Measurements from ENCODE around the gene ENTPD5.
"Not testable (repeated sequence)": the region's sequence is repeated elsewhere in the genome, so short reads cannot be mapped to it uniquely, and the experiment has no call there.

ENTPD5 gene

DNA sequence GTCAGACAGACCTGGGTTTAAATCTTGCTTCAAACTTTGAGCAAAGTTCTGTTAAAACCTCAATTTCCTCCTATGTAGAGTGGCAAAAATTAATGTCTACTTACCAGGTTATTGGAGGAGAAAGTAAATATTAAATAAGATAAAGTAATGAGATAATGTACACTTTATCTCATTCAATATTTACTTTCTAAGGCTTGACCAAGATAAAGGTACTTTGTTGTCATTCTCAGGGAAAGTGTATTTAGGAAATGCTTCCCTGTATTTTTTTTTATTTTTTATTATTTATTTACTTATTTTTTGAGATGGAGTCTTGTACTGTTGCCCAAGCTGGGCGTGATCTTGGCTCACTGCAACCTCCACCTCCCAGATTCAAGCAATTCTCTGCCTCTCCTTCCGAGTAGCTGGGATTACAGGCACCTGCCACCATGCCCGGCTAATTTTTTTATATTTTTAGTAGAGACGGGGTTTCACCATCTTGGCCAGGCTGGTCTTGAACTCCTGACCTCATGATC is 73.9 kb downstream of the ENTPD5 start:
- no peak for DNase-seq (ENCODE audit: low read depth in 1 of 2, low spot score in 1 of 2)

DNA sequence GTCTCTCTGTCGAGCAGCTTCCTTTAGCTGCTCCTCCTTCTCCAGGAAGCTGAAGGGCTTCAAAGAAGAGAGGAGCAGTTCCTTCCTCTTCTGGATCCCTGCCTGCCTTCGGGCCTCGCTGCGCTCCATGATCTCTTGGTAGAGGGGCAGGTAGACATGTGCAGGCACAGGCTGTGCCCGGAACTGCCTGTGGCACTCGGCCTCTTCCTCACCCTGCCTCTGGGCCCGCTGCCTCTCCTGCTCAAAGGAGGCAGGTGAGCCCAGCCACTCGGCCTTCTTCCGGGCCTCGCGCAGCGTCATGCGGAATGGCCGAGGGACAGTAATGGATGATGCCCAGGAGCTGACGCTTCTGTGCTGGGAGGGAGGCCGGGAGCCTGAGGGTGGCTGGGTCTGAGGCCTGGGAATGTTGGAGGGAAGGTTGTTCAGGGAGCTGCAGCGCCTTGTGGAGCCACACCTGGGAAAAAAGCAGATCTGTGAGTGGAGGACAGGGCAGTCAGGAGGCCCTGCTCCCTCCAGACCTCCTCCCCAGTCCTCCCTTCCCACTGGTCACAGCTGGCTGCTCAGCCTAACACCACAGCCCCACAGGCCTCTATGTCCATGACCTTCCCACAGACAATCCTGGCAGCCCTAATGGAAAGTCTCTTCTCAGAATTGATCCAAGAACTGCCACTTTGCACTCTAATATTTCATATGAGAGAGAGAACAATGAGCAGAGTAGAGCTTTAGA is 74.5 kb downstream of the ENTPD5 start:
- no peak for DNase-seq (ENCODE audit: low read depth in 1 of 2, low spot score in 1 of 2)

DNA sequence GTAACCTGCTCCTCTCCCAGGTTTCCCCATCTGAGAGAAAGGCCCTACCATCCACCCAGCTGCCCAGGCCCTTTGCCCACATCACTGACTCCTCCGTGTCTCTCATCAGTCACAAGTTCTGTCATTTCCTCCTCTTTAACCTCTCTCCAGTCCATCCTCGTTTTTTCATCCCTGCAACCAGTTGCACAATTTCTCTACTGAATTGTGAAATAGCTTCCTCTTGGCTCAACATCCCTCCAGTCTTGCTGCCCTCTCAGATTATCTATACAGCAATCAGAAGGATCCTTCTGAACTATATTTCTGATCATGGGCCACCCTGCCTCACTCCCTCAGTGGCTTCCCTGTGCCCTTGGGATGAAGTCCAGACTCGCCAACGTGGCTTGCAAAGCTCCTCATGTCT is 76.0 kb downstream of the ENTPD5 start:
- no peak for DNase-seq (ENCODE audit: low read depth in 1 of 2, low spot score in 1 of 2)

DNA sequence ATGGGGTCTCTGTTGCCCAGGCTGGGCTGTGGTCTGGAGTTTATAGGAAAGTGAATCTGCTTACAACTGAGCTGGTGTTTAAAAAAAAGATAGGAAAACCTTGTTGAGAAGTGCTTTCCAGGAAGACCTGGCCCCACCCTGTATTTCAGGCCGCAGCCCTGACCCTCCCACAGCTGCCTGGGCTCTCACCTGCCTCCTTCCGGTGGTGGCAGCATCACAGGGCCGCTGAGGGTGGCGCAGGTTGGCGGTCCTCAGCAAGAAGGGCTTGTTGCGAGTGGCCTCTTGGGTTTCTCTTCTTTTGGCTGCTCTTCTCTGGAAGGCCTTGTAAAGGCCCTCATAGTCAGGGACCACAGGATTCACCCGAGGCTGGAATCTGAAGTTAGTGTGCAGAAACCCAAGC is 76.9 kb downstream of the ENTPD5 start:
- no peak for DNase-seq (ENCODE audit: low read depth in 1 of 2, low spot score in 1 of 2)

DNA sequence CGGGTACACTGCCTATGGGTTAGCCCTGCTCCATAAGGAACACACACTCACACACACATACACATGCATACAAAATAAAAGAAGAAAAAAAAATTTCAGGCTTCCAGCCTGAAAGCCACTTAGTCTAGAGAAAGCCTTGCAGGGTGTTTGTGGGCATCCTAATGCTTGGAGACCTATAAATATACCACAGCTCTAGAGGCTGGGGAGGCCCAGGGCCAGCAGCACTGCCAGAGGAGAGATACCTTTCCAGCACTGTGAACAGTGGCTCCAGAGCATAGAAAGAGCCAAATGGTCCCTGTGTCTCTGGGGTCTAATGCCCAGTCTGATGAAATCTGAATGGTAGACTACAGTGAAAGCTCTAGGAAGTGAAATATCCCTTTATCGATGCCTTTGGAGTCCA is 82.1 kb downstream of the ENTPD5 start:
- no peak for DNase-seq (ENCODE audit: low read depth in 1 of 2, low spot score in 1 of 2)

DNA sequence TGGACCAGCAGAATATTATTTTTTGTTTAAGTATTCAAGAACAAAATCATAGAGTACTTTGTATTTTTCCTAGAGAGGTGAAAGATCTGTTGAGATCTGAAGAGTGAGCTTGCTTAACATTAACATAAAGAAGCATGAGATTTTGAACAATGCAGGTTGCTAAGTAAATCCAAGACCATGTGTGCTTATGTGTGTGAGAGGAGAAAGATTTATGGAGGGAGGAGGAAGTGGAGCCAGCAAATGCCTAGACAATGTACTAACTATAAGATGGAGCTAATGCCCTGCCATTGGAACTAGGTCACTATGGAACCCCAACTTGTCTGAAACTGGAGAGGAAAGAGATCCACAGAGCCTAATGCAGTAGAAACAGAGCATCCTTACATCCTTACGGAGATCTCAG is 82.5 kb downstream of the ENTPD5 start:
- no peak for DNase-seq (ENCODE audit: low read depth in 1 of 2, low spot score in 1 of 2)

DNA sequence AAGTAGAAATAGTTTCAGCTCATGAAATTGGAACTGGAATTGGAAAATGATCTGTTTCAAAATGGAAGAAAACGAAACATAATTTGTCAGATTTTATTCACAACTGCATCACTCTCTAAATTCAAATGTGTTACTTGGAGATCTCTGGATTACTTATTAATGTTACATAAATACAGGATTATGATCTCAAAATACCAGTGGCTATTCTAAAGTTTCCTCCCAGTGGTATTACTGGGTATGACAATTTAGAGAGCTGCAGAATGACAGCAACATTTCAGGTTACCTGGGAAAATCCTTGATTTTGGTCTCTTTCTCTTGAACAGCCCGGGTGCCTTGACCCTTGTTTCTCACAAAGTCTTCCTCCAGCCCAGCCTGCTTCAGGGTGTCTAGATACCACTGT is 83.4 kb downstream of the ENTPD5 start:
- no peak for DNase-seq (ENCODE audit: low read depth in 1 of 2, low spot score in 1 of 2)

DNA sequence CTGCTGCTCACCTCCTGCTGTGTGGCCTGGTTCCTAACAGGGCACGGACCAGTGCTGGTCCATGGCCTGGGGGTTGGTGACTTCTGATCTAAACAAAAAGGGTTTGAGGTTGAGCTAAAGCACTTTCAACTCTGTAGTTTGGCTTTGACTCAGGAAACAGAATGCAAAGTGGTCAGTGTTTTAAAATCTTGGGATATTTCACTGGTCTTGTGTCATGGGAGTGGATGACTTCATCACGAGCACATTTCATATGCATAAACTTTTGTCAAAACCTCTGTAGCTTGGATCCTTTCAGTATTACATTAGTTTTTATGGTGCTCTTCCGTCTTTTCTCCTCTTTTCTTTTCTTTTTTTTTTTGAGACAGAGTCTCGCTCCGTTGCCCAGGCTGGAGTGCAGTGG is 94.8 kb downstream of the ENTPD5 start:
- no peak for DNase-seq (ENCODE audit: low read depth in 1 of 2, low spot score in 1 of 2)

DNA sequence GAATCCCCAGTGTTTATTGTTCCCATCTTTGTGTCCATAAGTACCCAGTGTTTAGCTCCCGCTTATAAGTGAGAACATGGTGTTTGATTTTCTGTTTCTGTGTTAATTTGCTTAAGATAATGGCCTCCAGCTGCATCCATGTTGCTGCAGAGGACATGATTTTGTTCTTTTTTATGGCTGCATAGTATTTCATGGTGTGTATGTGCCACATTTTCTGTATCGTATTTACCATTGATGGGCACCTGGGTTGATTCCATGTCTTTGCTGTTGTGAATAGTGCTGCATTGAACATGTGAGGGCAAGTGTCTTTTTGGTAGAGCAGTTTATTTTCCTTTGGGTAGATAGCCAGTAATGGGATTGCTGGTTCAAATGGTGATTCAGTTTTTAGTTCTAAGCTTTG is 99.6 kb downstream of the ENTPD5 start:
- DNase-seq (ENCODE audit: low read depth in 1 of 2, low spot score in 1 of 2) = not testable (repeated sequence)

DNA sequence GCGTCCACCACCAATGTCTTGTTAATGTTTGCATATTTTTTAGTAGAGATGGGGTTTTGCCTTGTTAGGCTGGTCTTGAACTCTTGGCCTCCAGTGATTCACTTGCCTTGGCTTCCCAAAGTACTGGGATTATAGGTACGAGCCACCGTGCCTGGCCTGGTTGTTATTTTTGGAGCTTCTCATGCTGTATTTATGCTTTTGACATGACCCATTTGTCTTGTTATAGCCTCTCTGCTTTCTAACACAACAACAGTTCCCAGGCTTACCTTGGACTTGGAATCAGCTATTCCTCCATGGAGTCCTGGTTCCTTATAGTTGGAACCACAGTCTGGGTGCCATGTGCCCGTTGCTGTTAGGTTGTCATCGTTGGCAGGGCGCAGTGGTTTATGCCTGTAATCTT is 102.8 kb downstream of the ENTPD5 start:
- DNase-seq (ENCODE audit: low read depth in 1 of 2, low spot score in 1 of 2) = no peak

DNA sequence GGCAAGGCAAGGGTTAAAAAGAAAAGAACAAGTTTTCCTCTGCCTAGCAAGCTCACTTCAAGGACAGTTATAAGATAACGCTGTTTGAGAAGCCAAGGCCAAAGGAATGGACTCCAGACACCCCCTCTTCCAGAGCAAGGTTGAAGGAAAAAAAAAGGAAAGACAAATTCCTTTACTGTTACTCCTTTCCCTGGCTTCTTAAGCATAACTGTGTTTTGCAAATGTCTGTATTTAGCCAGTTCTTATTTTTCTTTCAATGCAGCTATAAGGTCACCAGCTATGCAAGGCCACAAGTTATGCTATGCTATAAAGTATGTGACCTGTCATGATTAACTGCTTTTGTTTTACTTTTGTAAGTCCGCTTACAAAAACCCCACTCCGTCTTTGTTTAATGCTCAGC is 105.8 kb downstream of the ENTPD5 start:
- DNase-seq (ENCODE audit: low read depth in 1 of 2, low spot score in 1 of 2) = no peak

DNA sequence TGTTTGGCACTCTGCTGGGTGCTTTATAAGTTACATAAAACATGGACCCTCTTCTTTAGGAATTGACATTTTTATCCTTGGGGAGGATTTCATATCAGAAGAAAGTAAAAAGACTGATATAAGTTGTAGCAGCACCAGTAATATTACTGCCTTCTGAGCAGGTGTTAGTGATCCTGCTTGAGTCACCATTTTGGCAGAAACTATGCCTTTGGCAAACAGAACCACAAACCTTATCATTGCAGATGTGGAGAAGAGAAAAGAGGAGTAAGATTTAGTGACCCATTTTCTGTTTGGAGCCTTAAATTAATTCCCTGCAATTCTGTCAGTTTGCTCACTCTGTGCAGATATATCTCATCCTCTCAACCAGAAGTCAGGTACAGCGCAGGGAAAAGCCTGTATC is 109.4 kb downstream of the ENTPD5 start:
- no peak for DNase-seq (ENCODE audit: low read depth in 1 of 2, low spot score in 1 of 2)
